Upper lobe of left lung (tissue), 4 donors: ENCODE data around the gene POMGNT1.
"Not testable (repeated sequence)": the region's sequence is repeated elsewhere in the genome, so short reads cannot be mapped to it uniquely, and the experiment has no call there.

ENCODE experiments used
- CTCF ChIP-seq, 6 experiments: fragments of 450-650 bp in 4 of 6; fragments of 200-600 bp in 2 of 6; sonication (generic) in 2 of 6; IDR thresholded peaks; one replicate each; pipeline ENCODE4 v1.5.1; 2016 to 2019; ENCODE audit warnings: antibody characterized with exemption in 6 of 6
- POLR2A ChIP-seq, 4 donors: fragments of 450-650 bp; IDR thresholded peaks; one replicate each; pipeline ENCODE4 v1.5.1; 2016 to 2017; ENCODE audit warnings: antibody characterized with exemption in 4 of 4, mild to moderate bottlenecking in 2 of 4

GRCh38 chr1:46246136-46246535 is 47.9 kb upstream of the POMGNT1 start:
- not testable (repeated sequence) for TF ChIP-seq CTCF, POLR2A (IDR thresholded peaks at IDR 0.05)
